GM18867 (cell line): ENCODE measurements around the gene PCDHGA8.
"Not testable (repeated sequence)": the region's sequence is repeated elsewhere in the genome, so short reads cannot be mapped to it uniquely, and the experiment has no call there.

ENCODE experiments used
- ATAC-seq: cut with Tn5 transposase; IDR thresholded peaks from one replicate; pipeline ENCODE4 v1.9.1; 2021; ENCODE audit warnings: mild to moderate bottlenecking, moderate library complexity; ENCODE audit not compliant: unreplicated experiment

Gene PCDHGA8

DNA sequence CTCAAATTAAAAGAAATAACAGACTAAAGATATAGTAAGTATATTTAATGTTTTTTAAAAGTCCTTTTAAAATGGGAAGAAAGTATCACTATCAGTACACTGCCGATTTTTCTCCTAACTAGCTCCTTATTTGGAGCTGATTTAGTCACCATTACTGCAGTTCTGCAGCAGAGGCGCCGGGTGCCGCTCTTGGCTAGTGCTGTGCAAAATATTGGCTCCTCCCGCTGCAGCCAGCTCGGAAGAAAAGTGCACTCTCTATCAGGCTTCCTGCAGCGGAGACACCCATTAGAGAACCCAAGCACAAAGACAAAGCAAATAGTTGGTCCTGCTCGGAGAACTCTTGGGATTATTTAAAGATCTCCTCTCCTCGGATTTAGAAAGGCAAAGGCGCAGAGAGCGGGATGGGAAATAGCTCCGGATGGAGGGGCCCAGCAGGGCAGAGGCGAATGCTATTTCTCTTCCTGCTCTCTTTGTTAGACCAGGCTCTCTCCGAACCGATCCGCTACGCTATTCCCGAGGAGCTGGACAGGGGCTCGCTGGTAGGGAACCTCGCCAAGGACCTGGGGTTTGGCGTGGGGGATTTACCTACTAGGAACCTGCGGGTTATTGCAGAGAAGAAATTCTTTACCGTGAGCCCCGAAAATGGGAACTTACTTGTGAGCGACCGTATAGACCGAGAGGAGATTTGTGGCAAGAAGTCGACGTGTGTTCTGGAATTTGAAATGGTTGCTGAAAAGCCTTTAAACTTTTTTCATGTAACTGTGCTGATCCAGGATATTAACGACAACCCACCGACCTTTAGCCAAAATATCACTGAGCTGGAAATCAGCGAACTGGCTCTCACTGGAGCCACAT is 22.2 kb upstream of the PCDHGA8 start, which contains the start of gene PCDHGB3:
PCDHGB3 (plus strand) TSS at position 249 of the 855 bp plus-strand sequence; CDS start at position 402, 153 bp downstream.
- peak; percentile 95 for ATAC-seq

DNA sequence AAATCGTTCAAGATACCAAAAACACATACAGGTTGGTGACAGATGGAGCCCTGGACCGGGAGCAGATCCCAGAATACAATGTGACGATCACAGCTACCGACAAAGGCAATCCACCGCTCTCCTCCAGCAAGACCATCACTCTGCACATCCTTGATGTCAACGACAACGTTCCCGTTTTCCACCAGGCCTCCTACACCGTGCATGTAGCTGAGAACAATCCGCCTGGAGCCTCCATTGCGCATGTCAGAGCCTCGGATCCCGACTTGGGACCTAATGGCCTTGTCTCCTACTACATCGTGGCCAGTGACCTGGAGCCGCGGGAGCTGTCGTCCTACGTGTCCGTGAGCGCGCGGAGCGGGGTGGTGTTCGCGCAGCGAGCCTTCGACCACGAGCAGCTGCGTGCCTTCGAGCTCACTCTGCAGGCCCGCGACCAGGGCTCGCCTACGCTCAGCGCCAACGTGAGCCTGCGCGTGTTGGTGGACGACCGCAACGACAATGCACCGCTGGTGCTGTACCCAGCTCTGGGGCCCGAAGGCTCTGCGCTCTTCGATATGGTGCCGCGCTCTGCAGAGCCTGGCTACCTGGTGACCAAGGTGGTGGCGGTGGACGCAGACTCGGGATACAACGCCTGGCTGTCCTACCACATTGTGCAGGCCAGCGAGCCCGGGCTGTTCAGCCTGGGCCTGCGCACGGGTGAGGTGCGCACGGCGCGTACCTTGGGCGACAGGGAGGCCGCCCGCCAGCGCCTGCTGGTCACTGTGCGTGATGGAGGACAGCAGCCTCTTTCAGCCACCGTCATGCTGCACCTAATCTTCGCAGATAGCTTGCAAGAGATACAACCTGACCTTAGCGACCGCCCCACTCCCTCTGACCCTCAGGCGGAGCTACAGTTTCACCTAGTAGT is 20.6 kb upstream of the PCDHGA8 start:
- ATAC-seq, result no peak

GRCh38 chr5:141373673-141374317 is 18.6 kb upstream of the PCDHGA8 start, which contains the start of gene PCDHGA6:
Gene PCDHGA6 (plus strand): TSS chr5:141373891. CDS start chr5:141374084, 193 bp downstream.
- ATAC-seq, result no peak

GRCh38 chr5:141374627-141375026 is 17.8 kb upstream of the PCDHGA8 start:
- no peak for ATAC-seq

DNA sequence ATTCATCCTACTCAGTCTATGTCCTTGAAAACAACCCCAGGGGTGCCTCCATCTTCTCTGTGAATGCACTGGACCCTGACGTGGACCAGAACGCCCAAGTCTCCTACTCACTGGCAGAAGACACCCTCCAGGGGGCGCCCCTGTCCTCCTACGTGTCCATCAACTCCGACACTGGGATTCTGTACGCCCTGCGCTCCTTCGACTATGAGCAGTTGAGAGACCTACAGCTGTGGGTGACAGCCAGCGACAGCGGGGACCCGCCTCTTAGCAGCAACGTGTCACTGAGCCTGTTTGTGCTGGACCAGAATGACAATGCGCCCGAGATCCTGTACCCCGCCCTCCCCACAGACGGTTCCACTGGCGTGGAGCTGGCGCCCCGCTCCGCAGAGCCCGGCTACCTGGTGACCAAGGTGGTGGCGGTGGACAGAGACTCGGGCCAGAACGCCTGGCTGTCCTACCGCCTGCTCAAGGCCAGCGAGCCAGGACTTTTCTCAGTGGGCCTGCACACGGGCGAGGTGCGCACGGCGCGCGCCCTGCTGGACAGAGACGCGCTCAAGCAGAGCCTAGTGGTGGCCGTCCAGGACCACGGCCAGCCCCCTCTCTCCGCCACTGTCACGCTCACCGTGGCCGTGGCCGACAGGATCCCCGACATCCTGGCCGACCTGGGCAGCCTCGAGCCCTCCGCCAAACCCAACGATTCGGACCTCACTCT is 16.8 kb upstream of the PCDHGA8 start:
- ATAC-seq, result not testable (repeated sequence)

- no peak for ATAC-seq
These were observed 9.8 kb upstream of the PCDHGA8 start, which contains the start of gene PCDHGA7 for GRCh38 chr5:141382469-141383294. Gene PCDHGA7 (plus strand): TSS chr5:141382742. CDS start chr5:141382900, 158 bp downstream.

DNA sequence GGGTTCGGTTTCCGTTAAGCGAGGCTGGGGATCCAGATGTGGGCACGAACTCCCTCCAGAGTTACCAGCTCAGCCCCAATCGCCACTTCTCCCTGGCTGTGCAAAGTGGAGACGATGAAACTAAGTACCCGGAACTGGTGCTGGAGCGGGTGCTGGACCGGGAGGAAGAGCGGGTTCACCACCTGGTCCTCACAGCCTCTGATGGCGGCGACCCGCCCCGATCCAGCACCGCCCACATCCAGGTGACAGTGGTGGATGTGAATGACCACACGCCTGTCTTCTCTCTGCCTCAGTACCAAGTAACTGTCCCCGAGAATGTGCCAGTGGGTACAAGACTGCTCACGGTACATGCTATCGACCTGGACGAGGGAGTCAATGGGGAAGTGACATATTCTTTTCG is 9.1 kb upstream of the PCDHGA8 start:
- no peak for ATAC-seq

DNA sequence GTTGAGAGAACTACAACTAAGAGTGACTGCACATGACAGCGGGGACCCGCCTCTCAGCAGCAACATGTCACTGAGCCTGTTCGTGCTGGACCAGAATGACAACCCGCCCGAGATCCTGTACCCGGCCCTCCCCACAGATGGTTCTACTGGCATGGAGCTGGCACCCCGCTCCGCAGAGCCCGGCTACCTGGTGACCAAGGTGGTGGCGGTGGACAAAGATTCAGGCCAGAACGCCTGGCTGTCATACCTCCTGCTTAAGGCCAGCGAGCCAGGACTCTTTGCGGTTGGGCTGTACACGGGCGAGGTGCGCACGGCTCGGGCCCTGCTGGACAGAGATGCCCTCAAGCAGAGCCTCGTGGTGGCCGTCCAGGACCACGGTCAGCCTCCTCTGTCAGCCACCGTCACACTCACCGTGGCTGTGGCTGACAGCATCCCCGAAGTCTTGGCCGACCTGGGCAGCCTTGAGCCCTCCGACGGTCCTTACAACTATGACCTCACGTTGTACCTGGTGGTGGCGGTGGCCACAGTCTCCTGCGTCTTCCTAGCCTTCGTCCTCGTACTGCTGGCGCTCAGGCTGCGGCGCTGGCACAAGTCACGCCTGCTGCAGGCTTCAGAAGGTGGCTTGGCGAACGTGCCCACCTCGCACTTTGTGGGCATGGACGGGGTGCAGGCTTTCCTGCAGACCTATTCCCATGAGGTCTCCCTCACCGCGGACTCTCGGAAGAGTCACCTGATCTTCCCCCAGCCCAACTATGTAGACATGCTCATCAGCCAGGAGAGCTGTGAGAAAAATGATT is 7.8 kb upstream of the PCDHGA8 start:
- ATAC-seq, result no peak

GRCh38 chr5:141387557-141388311 is 4.7 kb upstream of the PCDHGA8 start, which contains the start of gene PCDHGB4:
Gene PCDHGB4 (plus strand): TSS chr5:141387698. CDS start chr5:141387885, 187 bp downstream.
- peak; percentile 71 for ATAC-seq

DNA sequence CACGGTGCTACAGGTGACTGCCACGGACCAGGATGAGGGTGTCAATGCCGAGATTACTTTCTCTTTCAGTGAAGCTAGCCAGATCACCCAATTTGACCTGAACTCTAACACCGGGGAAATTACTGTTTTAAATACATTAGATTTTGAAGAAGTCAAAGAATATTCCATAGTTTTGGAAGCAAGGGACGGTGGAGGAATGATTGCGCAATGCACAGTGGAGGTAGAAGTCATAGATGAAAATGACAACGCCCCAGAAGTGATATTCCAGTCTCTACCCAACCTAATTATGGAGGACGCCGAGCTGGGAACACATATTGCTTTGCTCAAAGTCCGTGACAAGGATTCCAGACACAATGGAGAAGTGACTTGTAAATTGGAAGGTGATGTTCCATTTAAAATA is 3.8 kb upstream of the PCDHGA8 start:
- ATAC-seq, result no peak

DNA sequence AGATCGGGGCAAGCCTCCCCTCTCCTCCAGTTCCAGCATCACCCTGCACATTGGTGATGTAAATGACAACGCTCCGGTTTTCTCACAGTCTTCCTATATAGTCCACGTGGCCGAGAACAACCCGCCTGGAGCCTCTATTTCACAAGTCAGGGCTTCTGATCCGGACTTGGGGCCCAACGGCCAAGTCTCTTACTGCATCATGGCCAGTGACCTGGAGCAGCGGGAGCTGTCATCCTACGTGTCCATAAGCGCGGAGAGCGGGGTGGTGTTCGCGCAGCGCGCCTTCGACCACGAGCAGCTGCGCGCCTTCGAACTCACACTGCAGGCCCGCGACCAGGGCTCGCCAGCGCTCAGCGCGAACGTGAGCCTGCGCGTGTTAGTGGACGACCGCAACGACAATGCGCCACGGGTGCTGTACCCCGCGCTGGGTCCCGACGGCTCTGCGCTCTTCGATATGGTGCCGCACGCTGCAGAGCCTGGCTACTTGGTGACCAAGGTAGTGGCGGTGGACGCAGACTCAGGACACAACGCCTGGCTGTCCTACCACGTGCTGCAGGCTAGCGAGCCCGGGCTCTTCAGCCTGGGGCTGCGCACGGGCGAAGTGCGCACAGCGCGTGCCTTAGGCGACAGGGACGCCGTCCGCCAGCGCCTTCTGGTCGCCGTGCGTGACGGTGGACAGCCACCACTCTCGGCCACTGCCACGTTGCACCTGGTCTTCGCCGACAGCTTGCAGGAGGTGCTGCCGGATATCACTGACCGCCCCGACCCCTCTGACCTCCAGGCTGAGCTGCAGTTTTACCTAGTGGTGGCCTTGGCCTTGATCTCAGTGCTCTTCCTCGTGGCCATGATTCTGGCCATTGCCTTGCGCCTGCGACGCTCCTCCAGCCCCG is 3.0 kb upstream of the PCDHGA8 start:
- ATAC-seq, result no peak

DNA sequence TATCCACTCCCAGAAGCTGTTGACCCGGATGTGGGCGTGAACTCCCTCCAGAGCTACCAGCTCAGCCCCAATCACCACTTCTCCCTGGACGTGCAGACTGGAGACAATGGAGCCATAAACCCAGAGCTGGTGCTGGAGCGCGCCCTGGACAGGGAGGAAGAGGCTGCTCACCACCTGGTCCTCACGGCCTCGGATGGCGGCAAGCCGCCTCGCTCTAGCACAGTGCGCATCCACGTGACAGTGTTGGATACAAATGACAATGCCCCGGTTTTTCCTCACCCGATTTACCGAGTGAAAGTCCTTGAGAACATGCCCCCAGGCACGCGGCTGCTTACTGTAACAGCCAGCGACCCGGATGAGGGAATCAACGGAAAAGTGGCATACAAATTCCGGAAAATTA is 834 bp downstream of the PCDHGA8 start:
- no peak for ATAC-seq

GRCh38 chr5:141394401-141395187 is 2.2 kb downstream of the PCDHGA8 start:
- ATAC-seq, result not testable (repeated sequence)

DNA sequence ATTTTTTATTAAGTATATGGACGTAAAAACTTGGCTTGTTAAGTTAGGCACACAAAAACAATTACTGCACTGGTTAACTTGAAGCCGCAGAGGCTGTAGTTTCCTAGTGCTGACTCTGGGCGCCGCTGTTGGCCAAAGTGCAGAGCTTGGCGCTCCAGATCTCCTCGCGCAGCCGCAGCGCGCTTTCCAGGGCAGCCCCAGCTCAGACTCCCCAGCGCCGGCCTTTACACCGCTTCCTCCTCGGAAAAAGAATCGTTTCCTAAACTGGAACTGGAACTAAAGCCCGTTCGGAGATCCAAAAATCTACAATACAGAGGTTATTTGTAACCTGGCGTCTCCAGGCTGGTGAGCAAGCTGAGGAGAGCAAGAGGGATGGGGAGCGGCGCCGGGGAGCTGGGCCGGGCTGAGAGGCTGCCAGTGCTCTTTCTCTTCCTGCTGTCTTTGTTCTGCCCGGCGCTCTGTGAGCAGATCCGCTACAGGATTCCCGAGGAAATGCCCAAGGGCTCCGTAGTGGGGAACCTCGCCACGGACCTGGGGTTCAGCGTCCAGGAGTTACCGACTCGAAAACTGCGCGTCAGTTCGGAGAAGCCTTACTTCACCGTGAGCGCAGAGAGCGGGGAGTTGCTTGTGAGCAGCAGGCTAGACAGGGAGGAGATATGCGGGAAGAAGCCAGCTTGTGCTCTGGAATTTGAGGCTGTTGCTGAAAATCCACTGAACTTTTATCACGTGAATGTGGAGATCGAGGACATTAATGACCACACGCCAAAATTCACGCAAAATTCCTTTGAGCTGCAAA is 5.5 kb downstream of the PCDHGA8 start, which contains the start of gene PCDHGB5:
PCDHGB5 (plus strand) TSS at position 192 of the 796 bp plus-strand sequence; CDS start at position 373, 181 bp downstream.
- not testable (repeated sequence) for ATAC-seq

GRCh38 chr5:141398608-141399007 is 6.2 kb downstream of the PCDHGA8 start:
- ATAC-seq, result no peak
